ENCODE data around the gene ZFP42.

Gene ZFP42

DNA sequence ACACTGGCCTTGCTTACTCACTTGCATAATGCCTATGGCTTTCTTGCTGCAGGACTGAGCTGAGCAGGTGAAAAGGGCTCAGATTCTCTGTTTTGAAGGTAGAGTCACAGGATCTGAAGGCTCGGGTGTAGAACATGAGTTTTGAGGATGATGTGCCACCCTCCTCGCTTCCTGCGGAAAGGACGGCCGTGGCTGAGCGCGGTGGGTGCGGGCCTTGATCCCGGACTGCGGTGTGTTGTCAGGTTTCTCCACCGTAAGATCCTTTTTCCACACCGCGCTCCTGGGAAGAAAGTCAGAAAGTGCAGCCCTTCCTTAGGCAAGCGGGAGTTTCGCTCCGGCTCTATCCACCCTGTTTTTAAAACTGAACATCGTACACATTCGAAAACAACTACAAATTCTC is 36.2 kb downstream of the ZFP42 start:
- Histone ChIP-seq H3K27me3 (replicated peaks; ENCODE audit: insufficient read depth, low read length) (no peaks in the 10 kb centered on the region), H2AFZ (ENCODE audit: low read length) (no peak overlapping the region), H3K4me2 (ENCODE audit: low read depth, low read length) (no peak overlapping the region), H3K4me3 (ENCODE audit: low read length) (no peak overlapping the region), H3K36me3 (replicated peaks; ENCODE audit: insufficient read depth, low read length) (no peaks in the 10 kb centered on the region), H4K20me1 (ENCODE audit: insufficient read depth, low read length) (no peaks in the 10 kb centered on the region), H3K79me2 (ENCODE audit: low read length) (no peaks in the 10 kb centered on the region), H3K4me1 (ENCODE audit: low read length) (no peaks in the 10 kb centered on the region), H3K9me3 (replicated peaks; ENCODE audit: insufficient read depth, low read length) (no peaks in the 10 kb centered on the region), H3K9ac (ENCODE audit: low read length) (no peak overlapping the region), H3K9me2 (replicated peaks; ENCODE audit: insufficient read depth, low read length) (no peaks in the 10 kb centered on the region), H3F3A (ENCODE audit: insufficient read depth, low read length) (no peaks in the 10 kb centered on the region), H3K27ac (ENCODE audit: low read length) (no peak overlapping the region)
- TF ChIP-seq CTCF (IDR thresholded peaks at IDR 0.05; ENCODE audit: low read length) (no peak), EZH2 (optimal IDR thresholded peaks at IDR 0.05; ENCODE audit: low read depth, low read length) (no peak), EZH2phosphoT487 (IDR thresholded peaks at IDR 0.05; ENCODE audit: low read length) (no peak)
- DNase-seq = no peak

- Histone ChIP-seq H3K4me2 (ENCODE audit: low read depth, low read length) (no peak overlapping the region), H3K36me3 (replicated peaks; ENCODE audit: insufficient read depth, low read length) (no peaks in the 10 kb centered on the region), H3K4me3 (ENCODE audit: low read length) (no peak overlapping the region), H3K79me2 (ENCODE audit: low read length) (no peaks in the 10 kb centered on the region), H3F3A (ENCODE audit: insufficient read depth, low read length) (no peaks in the 10 kb centered on the region), H4K20me1 (ENCODE audit: insufficient read depth, low read length) (no peaks in the 10 kb centered on the region), H3K9ac (ENCODE audit: low read length) (no peak overlapping the region), H3K9me2 (replicated peaks; ENCODE audit: insufficient read depth, low read length) (no peaks in the 10 kb centered on the region), H3K4me1 (ENCODE audit: low read length) (no peaks in the 10 kb centered on the region), H3K27ac (ENCODE audit: low read length) (no peak overlapping the region), H3K27me3 (replicated peaks; ENCODE audit: insufficient read depth, low read length) (no peaks in the 10 kb centered on the region), H3K9me3 (replicated peaks; ENCODE audit: insufficient read depth, low read length) (no peaks in the 10 kb centered on the region), H2AFZ (ENCODE audit: low read length) (no peak overlapping the region)
- TF ChIP-seq EZH2 (optimal IDR thresholded peaks at IDR 0.05; ENCODE audit: low read depth, low read length) = no peak
- no peak for TF ChIP-seq EZH2phosphoT487 (IDR thresholded peaks at IDR 0.05; ENCODE audit: low read length)
- TF ChIP-seq CTCF (IDR thresholded peaks at IDR 0.05; ENCODE audit: low read length) = no peak
- DNase-seq = no peak
These were observed 36.6 kb downstream of the ZFP42 start for GRCh38 chr4:188032170-188032569.

- TF ChIP-seq CTCF (IDR thresholded peaks at IDR 0.05; ENCODE audit: low read length) = no peak
- TF ChIP-seq EZH2phosphoT487 (IDR thresholded peaks at IDR 0.05; ENCODE audit: low read length) = no peak
- TF ChIP-seq EZH2 (optimal IDR thresholded peaks at IDR 0.05; ENCODE audit: low read depth, low read length) = no peak
- Histone ChIP-seq H4K20me1 (ENCODE audit: insufficient read depth, low read length) (no peaks in the 10 kb centered on the region), H3K27ac (ENCODE audit: low read length) (no peak overlapping the region), H3F3A (ENCODE audit: insufficient read depth, low read length) (no peaks in the 10 kb centered on the region), H3K4me1 (ENCODE audit: low read length) (no peaks in the 10 kb centered on the region), H3K9me2 (replicated peaks; ENCODE audit: insufficient read depth, low read length) (no peaks in the 10 kb centered on the region), H3K9ac (ENCODE audit: low read length) (no peak overlapping the region), H3K79me2 (ENCODE audit: low read length) (no peaks in the 10 kb centered on the region), H3K9me3 (replicated peaks; ENCODE audit: insufficient read depth, low read length) (no peaks in the 10 kb centered on the region), H2AFZ (ENCODE audit: low read length) (no peak overlapping the region), H3K4me2 (ENCODE audit: low read depth, low read length) (no peak overlapping the region), H3K27me3 (replicated peaks; ENCODE audit: insufficient read depth, low read length) (no peaks in the 10 kb centered on the region), H3K36me3 (replicated peaks; ENCODE audit: insufficient read depth, low read length) (no peaks in the 10 kb centered on the region), H3K4me3 (ENCODE audit: low read length) (no peak overlapping the region)
- DNase-seq = no peak
These were observed 37.0 kb downstream of the ZFP42 start for GRCh38 chr4:188032583-188032982.
